ENCODE results near the gene ACSF3.

DNA sequence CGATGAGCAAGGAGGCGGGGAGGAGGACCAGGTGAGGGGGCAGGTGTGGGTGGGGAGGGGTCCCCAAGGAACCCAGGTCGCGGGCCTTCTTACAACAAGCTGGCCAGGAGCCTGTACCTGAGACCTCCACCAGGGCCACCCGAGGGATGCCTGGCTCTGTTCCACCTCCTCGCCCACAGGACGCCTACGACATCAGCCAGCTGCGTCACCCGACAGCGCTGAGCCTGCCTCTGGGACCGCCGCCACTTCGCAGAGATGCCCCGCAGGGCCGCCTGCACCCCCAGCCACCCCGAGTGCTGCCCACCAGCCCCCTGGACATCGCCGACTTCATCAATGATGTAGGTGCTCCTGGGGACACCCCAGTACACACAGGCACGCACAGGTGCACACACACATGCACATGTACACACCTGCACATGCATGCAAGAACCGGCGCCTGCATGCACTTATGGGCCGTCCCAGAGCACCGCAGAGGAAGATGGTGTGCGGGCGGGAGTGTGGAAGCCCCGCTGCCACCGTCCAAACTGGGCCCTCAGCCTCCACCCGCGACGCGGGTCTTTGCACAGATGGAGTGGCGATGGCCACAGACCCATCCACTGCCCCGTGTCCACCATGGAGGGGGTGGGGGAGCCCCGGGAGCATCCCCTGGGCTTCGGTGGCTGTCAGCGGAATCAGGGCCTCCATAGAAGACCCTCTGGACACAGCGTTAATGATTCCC is 100.1 kb downstream of the ACSF3 start:
- TF ChIP-seq, protein P1, sequence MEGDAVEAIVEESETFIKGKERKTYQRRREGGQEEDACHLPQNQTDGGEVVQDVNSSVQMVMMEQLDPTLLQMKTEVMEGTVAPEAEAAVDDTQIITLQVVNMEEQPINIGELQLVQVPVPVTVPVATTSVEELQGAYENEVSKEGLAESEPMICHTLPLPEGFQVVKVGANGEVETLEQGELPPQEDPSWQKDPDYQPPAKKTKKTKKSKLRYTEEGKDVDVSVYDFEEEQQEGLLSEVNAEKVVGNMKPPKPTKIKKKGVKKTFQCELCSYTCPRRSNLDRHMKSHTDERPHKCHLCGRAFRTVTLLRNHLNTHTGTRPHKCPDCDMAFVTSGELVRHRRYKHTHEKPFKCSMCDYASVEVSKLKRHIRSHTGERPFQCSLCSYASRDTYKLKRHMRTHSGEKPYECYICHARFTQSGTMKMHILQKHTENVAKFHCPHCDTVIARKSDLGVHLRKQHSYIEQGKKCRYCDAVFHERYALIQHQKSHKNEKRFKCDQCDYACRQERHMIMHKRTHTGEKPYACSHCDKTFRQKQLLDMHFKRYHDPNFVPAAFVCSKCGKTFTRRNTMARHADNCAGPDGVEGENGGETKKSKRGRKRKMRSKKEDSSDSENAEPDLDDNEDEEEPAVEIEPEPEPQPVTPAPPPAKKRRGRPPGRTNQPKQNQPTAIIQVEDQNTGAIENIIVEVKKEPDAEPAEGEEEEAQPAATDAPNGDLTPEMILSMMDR (IDR thresholded peaks at IDR 0.05; ENCODE audit: low read length): no peak
- no peak for TF ChIP-seq EZH2 (IDR thresholded peaks at IDR 0.05; ENCODE audit: borderline replicate concordance, low read length)

Measured in OCI-LY1 (cell line).